H1 (cell line): ENCODE results near the gene VPS41. TPM values are rescaled to one million over a fixed set of nuclear protein-coding genes. Genes with fewer than 3 reads are reported as not detected.

Experiments
- CTCF ChIA-PET: fragments of 300-600 bp; sonication (Branson Sonifier 250); formaldehyde crosslinking; loops from one replicate; lab custom pipeline; 2021; ENCODE audit not compliant: partially characterized antibody; lab: Charles Lee
- POLR2A ChIA-PET: fragments of 300-600 bp; sonication (Branson Sonifier 250); formaldehyde crosslinking; loops from one replicate; lab custom pipeline; 2021; ENCODE audit warnings: inconsistent platforms; ENCODE audit not compliant: partially characterized antibody; lab: Charles Lee
- DNase-seq, 2 experiments: peaks; one replicate each; pipeline versions ENCODE4 v3.0.0 to v3.0.0-alpha.2; 2010 to 2022; ENCODE audit warnings: low spot score in 2 of 2, low read depth in 1 of 2, mixed read lengths in 1 of 2
- FAIRE-seq: peaks from 2 replicates; lab custom pipeline; 2011; peaks lifted over from hg19 to GRCh38; lab: Jason Lieb, UNC
- H2AFZ ChIP-seq: 2 replicates; pipeline ENCODE4 v1.8.1; 2012; ENCODE audit warnings: low read length, inconsistent platforms
- H2AK5ac ChIP-seq: 2 replicates; pipeline ENCODE4 v1.6.1; 2013; ENCODE audit warnings: low read depth, low read length
- H2BK120ac ChIP-seq: replicated peaks from 2 replicates; pipeline ENCODE3; 2013; ENCODE audit warnings: low read depth, low read length, inconsistent platforms
- H2BK12ac ChIP-seq: 2 replicates; pipeline ENCODE4 v1.6.1; 2013; ENCODE audit warnings: low read depth, low read length
- H2BK15ac ChIP-seq: 2 replicates; pipeline ENCODE4 v1.6.1; 2013; ENCODE audit warnings: low read length
- H2BK20ac ChIP-seq: 2 replicates; pipeline ENCODE4 v1.6.1; 2013; ENCODE audit warnings: low read length
- H2BK5ac ChIP-seq: 2 replicates; pipeline ENCODE4 v1.6.1; 2013; ENCODE audit warnings: low read depth, low read length
- H3K14ac ChIP-seq: 2 replicates; pipeline ENCODE4 v1.6.1; 2013; ENCODE audit warnings: inconsistent platforms; ENCODE audit not compliant: insufficient read length
- H3K18ac ChIP-seq: 2 replicates; pipeline ENCODE4 v1.6.1; 2013; ENCODE audit warnings: low read length; ENCODE audit errors: extremely low read depth
- H3K23ac ChIP-seq: 2 replicates; pipeline ENCODE4 v1.6.1; 2013; ENCODE audit warnings: inconsistent platforms; ENCODE audit not compliant: insufficient read length
- H3K23me2 ChIP-seq: 2 replicates; pipeline ENCODE4 v1.6.1; 2013; ENCODE audit warnings: low read depth, low read length
- H3K27ac ChIP-seq: 2 replicates; pipeline ENCODE4 v1.6.1; 2011; ENCODE audit warnings: low read depth, low read length, inconsistent platforms
- H3K27me3 ChIP-seq, 4 experiments: replicated peaks in 1 of 4; 1 replicate in 1 of 4; 2 replicates in 3 of 4; pipeline versions ENCODE4 v1.6.1 to v1.8.1; 2011 to 2013; ENCODE audit warnings: low read length in 3 of 4, mild to moderate bottlenecking in 3 of 4, inconsistent platforms in 2 of 4, mixed read lengths in 2 of 4, moderate library complexity in 1 of 4; ENCODE audit not compliant: control insufficient read depth in 3 of 4, insufficient read depth in 3 of 4; ENCODE audit errors: extremely low read depth in 1 of 4
- H3K36me3 ChIP-seq, 4 experiments: 2 replicates each; pipeline versions ENCODE4 v1.6.1 to v1.8.1; 2011 to 2013; ENCODE audit warnings: mild to moderate bottlenecking in 4 of 4, low read length in 3 of 4, moderate library complexity in 2 of 4, control low read depth in 1 of 4, inconsistent platforms in 1 of 4; ENCODE audit not compliant: insufficient read depth in 4 of 4, control insufficient read depth in 2 of 4
- H3K4ac ChIP-seq: replicated peaks from 2 replicates; pipeline ENCODE3; 2013; ENCODE audit warnings: low read length, low read depth, mixed read lengths, inconsistent platforms; ENCODE audit not compliant: insufficient read length
- H3K4me1 ChIP-seq, 4 experiments: replicated peaks in 1 of 4; 1 replicate in 1 of 4; 2 replicates in 3 of 4; pipeline versions ENCODE4 v1.6.1 to v1.8.1; 2011 to 2013; ENCODE audit warnings: low read length in 3 of 4, inconsistent platforms in 2 of 4, mixed read lengths in 1 of 4; ENCODE audit not compliant: insufficient read depth in 4 of 4, control insufficient read depth in 3 of 4
- H3K4me2 ChIP-seq, 2 experiments: 2 replicates each; pipeline versions ENCODE4 v1.6.1 to v1.8.1; 2011 to 2013; ENCODE audit warnings: low read depth in 2 of 2, low read length in 2 of 2, control low read depth in 1 of 2, inconsistent platforms in 1 of 2, mild to moderate bottlenecking in 1 of 2; ENCODE audit not compliant: insufficient read depth in 1 of 2
- H3K4me3 ChIP-seq, 4 experiments: fragments of 200-600, 300-600 bp in 1 of 4; sonication (generic), shearing (Covaris generic), sonication (Bioruptor Twin) in 1 of 4; 2 replicates each; pipeline versions ENCODE4 v1.5.1 to v1.8.1; 2011 to 2016; ENCODE audit warnings: low read length in 4 of 4, low read depth in 3 of 4, control low read depth in 2 of 4, inconsistent platforms in 2 of 4, mild to moderate bottlenecking in 2 of 4, mixed read lengths in 1 of 4, moderate library complexity in 1 of 4; ENCODE audit not compliant: insufficient read depth in 2 of 4; ENCODE audit errors: extremely low read depth in 1 of 4
- H3K56ac ChIP-seq: replicated peaks from 2 replicates; pipeline ENCODE3; 2013; ENCODE audit warnings: low read depth, mild to moderate bottlenecking, mixed read lengths, low read length, inconsistent platforms; ENCODE audit not compliant: insufficient read length
- H3K79me1 ChIP-seq: 2 replicates; pipeline ENCODE4 v1.6.1; 2013; ENCODE audit warnings: low read depth, low read length, control low read depth
- H3K79me2 ChIP-seq, 2 experiments: 2 replicates each; pipeline versions ENCODE4 v1.6.1 to v1.8.1; 2012 to 2013; ENCODE audit warnings: low read length in 2 of 2, mild to moderate bottlenecking in 2 of 2, inconsistent platforms in 1 of 2; ENCODE audit not compliant: insufficient read depth in 2 of 2, control insufficient read depth in 1 of 2
- H3K9ac ChIP-seq, 4 experiments: replicated peaks in 1 of 4; 1 replicate in 1 of 4; 2 replicates in 3 of 4; pipeline versions ENCODE4 v1.6.1 to v1.8.1; 2011 to 2013; ENCODE audit warnings: low read depth in 3 of 4, low read length in 3 of 4, control low read depth in 2 of 4, mild to moderate bottlenecking in 2 of 4, moderate library complexity in 2 of 4, inconsistent platforms in 1 of 4; ENCODE audit errors: extremely low read depth in 1 of 4
- H3K9me3 ChIP-seq, 2 experiments: 2 replicates each; pipeline versions ENCODE4 v1.6.1 to v1.8.1; 2012 to 2013; ENCODE audit warnings: mild to moderate bottlenecking in 2 of 2, moderate library complexity in 2 of 2, control low read depth in 1 of 2, inconsistent platforms in 1 of 2, low read depth in 1 of 2, low read length in 1 of 2, mixed read lengths in 1 of 2; ENCODE audit not compliant: insufficient read depth in 2 of 2
- H4K20me1 ChIP-seq, 2 experiments: replicated peaks in 1 of 2; 2 replicates each; pipeline versions ENCODE3 to v1.8.1; 2011 to 2013; ENCODE audit warnings: inconsistent platforms in 2 of 2, low read length in 2 of 2, mild to moderate bottlenecking in 1 of 2; ENCODE audit not compliant: insufficient read depth in 2 of 2, control insufficient read depth in 1 of 2
- H4K5ac ChIP-seq: 2 replicates; pipeline ENCODE4 v1.6.1; 2013; ENCODE audit warnings: low read length, low read depth, mixed read lengths, inconsistent platforms; ENCODE audit not compliant: insufficient read length
- H4K8ac ChIP-seq: 2 replicates; pipeline ENCODE4 v1.8.0; 2013; ENCODE audit warnings: mild to moderate bottlenecking, moderate library complexity, low read length, inconsistent platforms; ENCODE audit not compliant: insufficient read depth; ENCODE audit errors: extremely low read depth
- H4K91ac ChIP-seq: replicated peaks from 2 replicates; pipeline ENCODE3; 2013; ENCODE audit warnings: low read length, mixed read lengths, inconsistent platforms; ENCODE audit not compliant: insufficient read length
- EP300 ChIP-seq, 2 experiments: IDR thresholded peaks; 1 replicate in 1 of 2; 2 replicates in 1 of 2; pipeline ENCODE4 v1.6.1; 2011 to 2012; ENCODE audit warnings: low read depth in 2 of 2, low read length in 2 of 2, mild to moderate bottlenecking in 2 of 2, borderline replicate concordance in 1 of 2, inconsistent platforms in 1 of 2, moderate library complexity in 1 of 2
- RNF2 ChIP-seq: fragments of 200-900, 300-1000 bp; sonication (generic); IDR thresholded peaks from 2 replicates; pipeline ENCODE4 v1.7.1; 2016; ENCODE audit warnings: borderline replicate concordance, low read depth, mild to moderate bottlenecking, antibody characterized with exemption, low read length; ENCODE audit not compliant: poor library complexity, severe bottlenecking; ENCODE audit errors: missing control alignments
- RXRA ChIP-seq: IDR thresholded peaks from 2 replicates; pipeline ENCODE4 v1.6.1; 2011; ENCODE audit warnings: low read depth, mild to moderate bottlenecking, low read length, moderate library complexity; ENCODE audit not compliant: insufficient read depth
- WGBS, 2 experiments: shearing (Covaris generic) in 1 of 2; methylation state at CpG; one replicate each; pipeline versions ENCODE4 v1.1.6 to v1.1.7; 2013 to 2015; ENCODE audit warnings: low lambda C conversion rate in 2 of 2, mixed read lengths in 2 of 2, inconsistent platforms in 1 of 2, low coverage in 1 of 2, missing lambda C conversion rate in 1 of 2; ENCODE audit not compliant: insufficient replicate concordance in 2 of 2, insufficient coverage in 1 of 2, insufficient read length in 1 of 2; ENCODE audit errors: extremely low coverage in 1 of 2, missing lambda C conversion rate in 1 of 2; 5-methylcytosine and 5-hydroxymethylcytosine counted together
- polyA plus RNA-seq, 7 experiments: library from polyadenylated mRNA; depleted of rRNA in 3 of 7; stranded (reverse) in 5 of 7; unstranded in 2 of 7; fragments of >200 nt in 5 of 7; fragments of 200-250 nt in 2 of 7; gene quantifications; 1 replicate in 5 of 7; 2 replicates in 1 of 7; 4 replicates in 1 of 7; pipeline versions ENCODE4 v1.2.1 to v1.2.3, GENCODE V29; 2011 to 2013; ENCODE audit warnings: missing spikeins in 2 of 7, mixed read lengths in 2 of 7
- total RNA-seq: library from RNA; stranded (reverse); fragmentation: NEBNext Ultra II Directional; extraction: Animal tissue kit (Norgen Biotek cat#: 25700); gene quantifications from 2 replicates; pipeline ENCODE4 v1.2.1, GENCODE V29; 2021

Gene VPS41
- total and polyA plus RNA-seq, 2 of the 8 experiments (the other 6 are each of a cell fraction or from before 2014, with no cell fraction given): 10.7 to 63.3 TPM

GRCh38 chr7:38951213-38951612, 42.2 kb upstream of the VPS41 start:
- FAIRE-seq (no peak), DNase-seq (no peak)
- Histone ChIP-seq H2AFZ (no peak overlapping the region), H4K91ac (no peak overlapping the region), H3K36me3 (no peaks in the 10 kb centered on the region), H3K4me1 (no peaks in the 10 kb centered on the region), H2BK5ac (no peak overlapping the region), H2BK120ac (no peak overlapping the region), H3K23me2 (no peaks in the 10 kb centered on the region), H3K79me1 (no peaks in the 10 kb centered on the region), H3K23ac (no peak overlapping the region), H3K79me2 (no peaks in the 10 kb centered on the region), H2BK15ac (no peak overlapping the region), H3K56ac (no peak overlapping the region), H2AK5ac (no peak overlapping the region), H4K5ac (no peak overlapping the region), H3K9me3 (no peaks in the 10 kb centered on the region), H3K14ac (no peak overlapping the region), H4K20me1 (no peaks in the 10 kb centered on the region), H3K4ac (no peak overlapping the region), H3K9ac (no peak overlapping the region), H2BK12ac (no peak overlapping the region), H3K27ac (no peak overlapping the region), H3K18ac (no peak overlapping the region), H3K4me2 (no peak overlapping the region), H4K8ac (no peak overlapping the region), H3K27me3 (no peaks in the 10 kb centered on the region), H2BK20ac (no peak overlapping the region), H3K4me3 (no peak overlapping the region)
- ChIA-PET CTCF (no interaction called here), POLR2A (no interaction called here)
- WGBS, 2 experiments: 87% methylated on average over 6 of the region's 6 CpGs; no CpG with 5 or more reads in 1 of the 2 experiments
- no peak for TF ChIP-seq RXRA
- TF ChIP-seq EP300 (IDR thresholded peaks at IDR 0.05; ENCODE audit: borderline replicate concordance in 1 of 2, low read depth in 2 of 2, low read length in 2 of 2): no peak
- TF ChIP-seq RNF2: no peak
